HS-27A (cell line): ENCODE data around the gene S100Z.
"Not testable (repeated sequence)": the region's sequence is repeated elsewhere in the genome, so short reads cannot be mapped to it uniquely, and the experiment has no call there.

Experiments used
- DNase-seq: peaks from one replicate; pipeline ENCODE4 v3.0.0-alpha.2; 2012; ENCODE audit warnings: low read depth, missing footprints

S100Z gene

DNA sequence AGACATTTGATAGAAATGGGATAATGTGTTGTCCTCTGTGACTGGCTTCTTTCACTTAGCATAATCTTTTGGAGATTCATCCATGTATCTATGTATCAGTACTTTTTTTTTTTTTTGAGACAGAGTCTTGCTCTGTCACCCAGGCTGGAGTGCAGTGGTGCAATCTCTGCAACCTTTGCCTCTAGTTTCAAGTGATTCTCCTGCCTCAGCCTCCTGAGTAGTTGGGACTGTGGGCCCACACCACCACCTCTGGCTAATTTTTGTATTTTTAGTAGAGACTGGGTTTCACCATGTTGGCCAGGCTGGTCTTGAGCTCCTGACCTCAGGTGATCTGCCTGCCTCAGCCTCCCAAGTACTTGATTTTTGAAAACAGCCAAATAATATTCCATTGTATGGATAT lies 23.4 kb upstream of the S100Z start:
- DNase-seq = not testable (repeated sequence)

DNA sequence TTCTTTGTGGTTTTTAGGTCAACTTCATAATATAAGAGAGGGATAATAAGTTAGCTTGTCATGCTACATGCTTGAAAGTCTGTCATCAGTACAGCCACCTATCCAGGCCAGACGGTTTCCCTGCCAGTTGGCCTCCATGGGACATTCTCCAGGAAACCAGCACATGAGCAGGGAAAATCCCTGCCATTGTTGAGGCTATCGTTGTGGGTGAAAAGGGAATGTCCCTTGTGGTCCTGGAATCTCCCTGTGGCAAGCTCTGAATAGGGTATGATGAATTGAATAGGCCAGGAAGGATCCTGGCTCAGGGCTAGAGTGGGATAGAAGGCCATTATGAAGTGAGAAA lies 18.7 kb upstream of the S100Z start:
- DNase-seq = peak; percentile 62

DNA sequence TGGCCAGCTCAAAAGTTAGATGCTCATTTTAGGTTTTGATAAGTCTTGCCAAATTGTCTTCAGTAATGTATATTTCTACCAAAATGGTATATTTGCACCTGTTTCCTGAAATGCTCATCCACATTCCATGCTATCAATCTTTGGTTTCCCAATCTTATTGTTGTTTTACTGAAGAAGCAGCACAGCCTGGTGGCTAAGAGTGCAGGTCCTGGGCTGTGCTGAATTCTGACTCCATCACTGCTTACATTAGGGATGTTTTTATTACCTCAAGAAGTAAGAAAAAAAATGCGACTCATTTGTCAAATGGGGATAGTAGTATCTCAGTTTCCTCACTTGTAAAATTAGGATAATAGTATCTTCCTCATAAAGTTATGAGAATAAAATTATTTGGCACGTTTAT lies 13.6 kb upstream of the S100Z start:
- DNase-seq = no peak

DNA sequence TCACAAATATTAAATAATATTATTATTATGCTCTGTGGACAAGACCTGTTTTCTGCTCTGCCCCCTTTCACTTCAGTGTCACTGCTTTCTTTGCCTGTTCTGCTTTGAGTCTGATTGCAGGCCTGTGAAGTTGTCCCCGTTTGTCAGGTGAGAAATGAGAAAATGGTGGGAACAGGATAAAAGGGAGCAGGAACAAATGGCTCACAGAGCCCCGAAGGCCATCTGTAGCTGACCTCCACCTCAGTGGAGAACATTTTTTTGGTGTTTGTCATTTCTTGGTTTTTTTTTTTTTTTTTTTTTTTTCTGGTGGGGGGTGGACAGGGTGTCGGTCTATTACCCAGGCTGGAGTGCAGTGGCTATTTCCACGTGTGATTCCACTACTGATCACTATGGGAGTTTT lies 13.2 kb upstream of the S100Z start:
- no peak for DNase-seq

DNA sequence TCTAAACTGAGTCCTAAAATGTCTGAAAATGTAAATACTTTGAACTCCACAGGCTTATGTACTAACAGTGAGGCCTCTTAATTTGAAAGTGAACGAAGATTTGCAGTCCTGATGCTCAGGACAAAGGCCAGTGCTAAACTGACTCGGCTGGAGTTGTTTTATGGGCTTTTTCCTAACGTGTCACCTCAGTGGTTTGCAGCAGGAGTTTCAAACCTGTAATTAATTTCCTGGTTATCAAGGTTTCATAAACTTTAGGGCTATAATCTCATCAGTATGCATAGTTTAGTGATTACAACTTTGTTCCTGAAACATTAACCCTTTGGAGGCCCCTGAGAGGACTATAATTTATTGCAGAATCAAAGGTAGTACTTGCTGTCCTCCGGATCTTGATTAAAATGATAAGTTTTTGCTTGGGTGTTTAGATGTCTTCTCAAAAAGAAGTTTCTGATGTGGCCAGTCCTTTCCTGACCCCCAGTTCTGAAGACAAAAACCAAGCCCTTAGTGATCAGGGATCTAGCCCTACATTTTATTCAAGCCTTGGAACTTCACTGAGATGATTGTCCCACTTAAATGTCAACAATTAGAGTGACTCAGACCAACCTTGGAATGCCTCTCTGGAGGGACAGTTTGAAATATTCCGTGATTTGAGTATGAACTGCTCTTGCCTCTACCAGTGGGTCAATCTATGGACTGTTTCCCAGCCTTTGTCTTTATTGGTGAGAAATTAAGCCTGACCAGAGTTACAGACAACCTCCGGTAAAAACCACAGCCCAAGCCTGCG lies 11.1 kb upstream of the S100Z start:
- no peak for DNase-seq

DNA sequence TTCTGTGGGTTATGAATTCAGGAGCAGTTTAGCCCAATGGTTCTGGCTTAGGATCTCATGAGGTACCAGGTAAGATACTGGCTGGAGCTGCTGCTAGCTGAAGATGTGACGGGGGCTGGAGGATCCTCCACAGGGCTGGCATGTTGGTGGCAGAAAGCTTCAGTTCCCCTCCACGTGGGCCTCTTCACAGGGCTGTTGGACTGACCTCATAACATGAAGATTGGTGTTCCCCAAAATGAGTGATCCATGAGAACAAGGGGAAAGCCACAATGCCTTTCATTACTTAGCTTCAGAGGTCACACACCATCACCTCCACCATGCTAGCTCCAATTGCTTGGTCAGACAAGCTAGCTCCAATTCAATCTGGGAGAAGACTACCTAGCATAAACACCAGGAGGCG lies 8.5 kb upstream of the S100Z start:
- DNase-seq = no peak

DNA sequence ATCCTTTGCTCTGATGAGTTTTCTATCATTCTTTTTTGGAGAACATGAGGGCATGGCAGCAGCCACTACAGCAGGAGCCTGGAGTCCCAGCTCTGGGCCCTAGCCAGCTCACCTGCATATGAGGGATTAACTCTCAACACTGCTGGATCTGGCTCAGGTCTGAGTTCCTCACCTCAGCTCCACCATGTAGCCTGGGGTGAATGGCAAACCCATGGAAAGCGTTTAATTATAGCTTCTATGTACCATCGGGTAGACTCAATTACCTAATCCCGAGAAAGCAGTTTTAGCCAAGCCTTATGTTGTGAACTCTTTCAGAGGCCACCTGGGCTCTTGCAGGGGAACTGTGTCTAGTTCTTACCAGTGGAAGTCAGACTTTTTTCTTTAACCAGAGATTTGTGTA lies 3.9 kb upstream of the S100Z start:
- no peak for DNase-seq

DNA sequence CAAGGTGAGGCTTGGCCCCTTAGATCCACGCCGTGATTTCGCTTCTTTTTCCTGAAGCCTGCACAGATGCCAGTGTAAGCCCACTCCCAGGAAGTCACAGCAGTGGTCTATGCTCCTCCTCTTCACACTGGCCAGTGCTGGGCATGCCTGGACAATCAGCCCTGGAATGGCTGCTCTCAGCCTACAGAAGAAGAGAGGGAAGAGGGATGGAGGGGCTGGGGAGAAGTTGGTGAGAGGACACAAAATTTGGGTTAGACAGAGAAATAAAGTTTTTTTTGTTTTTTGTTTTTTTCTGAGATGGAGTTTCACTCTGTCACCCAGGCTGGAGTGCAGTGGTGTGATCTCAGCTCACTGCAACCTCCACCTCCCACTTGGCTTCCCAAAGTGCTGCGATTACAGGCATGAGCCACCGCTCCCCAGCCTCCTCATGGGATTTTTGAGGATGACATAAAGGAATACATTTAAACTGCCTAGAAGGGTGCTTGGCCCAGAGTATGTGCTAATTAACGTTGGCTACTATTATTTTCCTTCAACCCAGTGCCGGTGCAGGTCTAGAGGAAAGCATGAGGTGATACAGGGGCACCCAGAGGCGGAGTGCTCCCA lies 830 bp downstream of the S100Z start:
- no peak for DNase-seq

DNA sequence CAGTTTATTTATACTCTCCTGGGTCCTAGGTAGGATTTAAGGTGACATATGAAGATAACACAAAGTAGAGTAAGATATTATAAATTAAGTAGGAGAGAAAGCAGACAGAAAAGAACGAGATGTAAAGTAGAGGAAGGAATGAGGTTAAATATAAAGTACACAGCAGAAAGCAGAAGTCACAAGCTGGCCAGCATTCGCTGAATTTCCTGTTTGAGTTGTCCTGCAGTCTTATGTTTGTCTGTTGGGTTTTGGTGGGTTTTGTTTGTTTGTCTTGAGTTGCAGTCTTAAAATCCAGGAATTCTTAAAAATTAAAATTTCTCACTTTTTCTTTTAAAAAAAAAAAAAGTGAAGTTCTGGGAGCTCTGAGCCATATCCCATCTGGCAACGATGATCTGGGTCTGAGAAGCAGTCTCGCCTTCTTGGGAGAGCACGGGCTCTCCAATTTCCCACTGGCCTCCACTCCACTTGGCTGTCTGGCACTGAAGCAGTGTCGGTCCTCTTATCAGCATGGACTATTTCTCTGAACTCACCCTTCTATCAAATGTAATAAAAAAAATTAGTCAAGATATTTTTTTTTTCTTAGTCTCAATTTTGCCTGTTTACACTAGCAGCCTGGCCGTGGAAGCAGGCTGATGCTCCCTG lies 2.0 kb downstream of the S100Z start:
- no peak for DNase-seq

DNA sequence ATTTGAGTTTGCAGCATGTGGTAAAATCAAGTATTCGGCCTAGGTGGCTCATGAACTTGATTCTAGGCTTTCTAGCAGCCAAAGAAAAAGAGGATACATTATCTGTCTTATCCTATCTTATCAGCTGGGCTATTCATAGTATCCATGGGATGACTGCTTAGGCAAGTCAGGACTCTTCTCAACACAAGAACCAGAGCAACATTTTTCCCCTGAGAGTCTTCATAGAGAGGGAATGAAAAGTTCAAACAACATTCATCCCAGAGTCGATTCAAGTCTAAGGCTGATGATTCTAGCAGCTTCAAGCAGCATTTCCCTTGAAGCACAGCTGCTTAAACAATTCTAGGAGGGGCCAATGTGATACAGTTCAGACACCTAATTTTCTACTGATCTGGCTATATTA lies 3.0 kb downstream of the S100Z start:
- DNase-seq = no peak

DNA sequence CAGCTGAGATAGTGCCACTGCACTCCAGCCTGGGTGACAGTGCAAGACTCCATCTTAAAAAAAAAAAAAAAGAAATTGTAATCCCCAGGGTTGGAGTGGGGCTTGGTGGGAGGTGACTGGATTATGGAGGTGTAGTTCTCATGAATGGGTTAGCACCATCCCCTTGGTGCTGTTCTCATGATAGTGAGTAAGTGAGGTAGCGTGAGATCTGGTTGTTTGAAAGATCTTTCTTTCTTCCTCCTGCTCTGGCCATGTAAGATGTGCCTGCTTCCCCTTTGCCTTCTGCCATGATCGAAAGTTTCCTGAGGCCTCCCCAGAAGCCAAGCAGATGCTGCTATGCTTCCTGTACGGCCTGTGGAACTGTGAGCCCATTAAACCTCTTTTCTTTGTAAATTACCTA lies 3.9 kb downstream of the S100Z start:
- not testable (repeated sequence) for DNase-seq

DNA sequence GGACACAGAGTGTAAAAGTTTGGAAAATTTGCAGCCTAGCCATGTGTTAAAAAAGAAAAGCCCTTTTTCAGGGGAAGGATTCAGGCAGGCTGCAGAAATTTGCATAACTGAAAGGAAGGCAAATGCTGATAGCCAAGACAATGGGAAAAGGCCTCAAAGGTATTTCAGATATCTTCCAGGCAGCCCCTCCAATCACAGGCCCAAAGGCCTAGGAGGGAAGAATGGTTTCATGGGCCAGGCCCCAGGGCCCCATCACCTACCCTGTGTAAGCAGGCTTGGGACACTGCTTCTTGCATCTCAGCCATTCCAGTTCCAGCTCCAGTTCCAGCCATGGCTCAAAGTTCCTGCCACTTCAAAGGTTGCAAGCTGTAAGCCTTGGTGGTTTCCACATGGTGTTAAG lies 4.8 kb downstream of the S100Z start:
- DNase-seq = no peak

DNA sequence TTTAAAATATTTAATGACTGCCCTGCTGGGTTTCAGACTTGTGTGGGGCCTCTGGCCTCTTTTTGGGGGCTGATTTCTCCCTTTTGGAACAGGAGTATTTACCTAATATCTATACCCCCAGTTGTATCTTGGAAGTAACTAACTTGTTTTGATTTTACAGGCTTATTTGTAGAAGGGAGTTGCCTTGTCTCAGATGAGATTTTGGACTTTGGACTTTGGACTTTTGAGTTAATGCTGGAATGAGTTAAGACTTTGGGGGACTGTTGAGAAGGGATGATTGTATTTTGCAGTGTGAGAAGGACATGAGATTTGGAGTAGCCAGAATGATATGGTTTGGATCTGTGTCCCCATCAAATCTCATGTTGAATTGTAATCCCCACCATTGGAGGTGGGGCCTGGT lies 5.7 kb downstream of the S100Z start:
- not testable (repeated sequence) for DNase-seq

DNA sequence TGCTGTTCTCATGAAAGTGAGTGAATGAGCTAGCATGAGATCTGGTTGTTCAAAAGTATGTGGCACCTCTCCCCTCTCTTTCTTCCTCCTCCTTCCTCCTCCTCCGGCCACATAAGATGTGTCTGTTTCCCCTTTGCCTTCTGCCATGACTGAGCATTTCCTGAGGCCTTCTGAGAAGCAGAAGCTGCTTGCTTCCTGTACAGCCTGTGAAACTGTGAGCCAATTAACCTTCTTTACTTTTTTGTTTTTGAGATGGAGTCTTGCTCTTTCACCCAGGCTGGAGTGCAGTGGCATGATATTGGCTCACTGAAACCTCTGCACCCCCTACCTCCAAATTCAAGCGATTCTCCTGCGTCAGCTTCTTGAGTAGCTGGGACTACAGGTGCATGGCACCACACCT lies 6.1 kb downstream of the S100Z start:
- no peak for DNase-seq

DNA sequence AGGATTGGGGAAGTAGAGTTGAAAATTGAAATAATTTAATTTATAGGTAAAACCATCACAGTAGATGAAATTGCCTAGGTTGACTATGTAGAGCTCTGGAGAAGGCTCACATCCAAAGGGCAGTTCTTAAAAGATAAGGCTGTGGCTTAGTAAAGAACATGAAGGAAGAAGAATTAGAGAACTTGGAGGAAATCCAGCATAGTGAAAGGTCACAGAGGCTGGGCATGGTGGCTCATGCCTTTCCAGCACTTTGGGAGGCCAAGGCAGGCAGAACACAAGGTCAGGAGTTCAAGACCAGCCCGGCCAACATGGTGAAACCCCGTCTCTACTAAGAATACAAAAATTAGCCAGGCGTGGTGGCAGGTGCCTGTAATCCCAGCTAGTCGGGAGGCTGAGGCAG lies 7.0 kb downstream of the S100Z start:
- not testable (repeated sequence) for DNase-seq

DNA sequence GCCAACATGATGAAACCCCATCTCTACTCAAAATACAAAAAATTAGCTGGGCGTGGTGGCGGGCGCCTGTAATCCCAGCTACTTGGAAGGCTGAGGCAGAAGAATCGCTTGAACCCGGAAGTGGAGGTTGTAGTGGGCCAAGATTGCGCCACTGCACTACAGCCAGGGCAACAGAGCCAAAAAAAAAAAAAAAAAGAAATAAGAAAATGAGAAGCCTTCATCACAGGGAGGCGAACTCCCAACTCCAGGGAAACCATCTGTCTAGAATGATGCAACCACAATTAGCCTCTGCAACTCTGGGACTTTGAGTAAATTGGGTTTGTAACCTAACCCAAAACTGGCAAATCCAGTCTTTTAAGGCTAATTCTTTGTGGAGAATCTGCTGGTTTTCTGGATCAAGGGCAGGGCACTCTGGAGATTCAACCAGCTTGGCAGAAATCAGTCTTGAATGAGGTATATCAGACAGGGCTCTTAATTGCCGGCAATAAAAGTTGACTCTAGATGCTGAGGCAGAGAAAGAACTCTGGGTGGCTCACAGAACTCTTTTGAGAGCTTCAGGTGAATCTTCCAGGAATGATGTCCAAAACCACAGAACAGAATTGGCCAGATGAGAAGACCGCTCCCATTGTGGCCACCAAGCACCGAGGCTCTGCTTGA lies 9.9 kb downstream of the S100Z start:
- DNase-seq = no peak

DNA sequence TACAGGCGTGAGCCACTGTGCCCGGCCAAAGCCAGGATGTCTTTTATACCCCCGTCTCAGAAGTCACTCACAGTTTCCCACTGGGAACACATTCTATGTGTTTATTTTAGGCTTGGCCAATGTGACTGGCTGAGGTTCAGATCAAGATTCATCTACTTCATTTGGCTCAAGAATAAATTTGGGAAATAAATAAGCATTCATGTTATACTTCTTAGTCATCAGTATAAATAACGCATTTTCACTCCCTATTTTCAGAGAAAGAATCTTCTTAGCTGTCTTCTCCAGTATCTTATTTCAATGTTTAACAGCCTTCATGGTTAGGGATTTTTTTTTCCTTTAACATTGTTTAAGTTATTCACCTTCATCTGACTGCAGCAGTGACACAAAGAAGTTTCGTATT lies 11.8 kb downstream of the S100Z start:
- DNase-seq = no peak

DNA sequence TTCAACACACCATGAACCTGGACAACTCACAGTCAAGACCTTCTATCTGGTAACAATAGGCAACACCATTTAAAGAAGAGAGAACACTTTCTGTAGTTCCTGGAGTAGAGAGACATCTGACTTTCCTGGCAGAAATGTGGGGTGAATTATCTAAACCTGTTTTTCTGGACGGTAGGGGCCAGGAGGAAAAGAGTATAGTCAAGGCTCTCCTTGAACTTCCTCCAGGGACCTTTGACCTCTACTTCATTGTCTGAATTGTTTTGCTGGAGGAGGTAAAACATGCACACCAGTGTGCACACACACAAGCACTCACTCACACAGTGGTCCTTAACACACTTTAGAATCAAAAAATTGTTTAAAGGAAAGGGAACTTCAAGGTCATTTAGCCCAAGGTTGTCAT lies 13.2 kb downstream of the S100Z start:
- DNase-seq = no peak

DNA sequence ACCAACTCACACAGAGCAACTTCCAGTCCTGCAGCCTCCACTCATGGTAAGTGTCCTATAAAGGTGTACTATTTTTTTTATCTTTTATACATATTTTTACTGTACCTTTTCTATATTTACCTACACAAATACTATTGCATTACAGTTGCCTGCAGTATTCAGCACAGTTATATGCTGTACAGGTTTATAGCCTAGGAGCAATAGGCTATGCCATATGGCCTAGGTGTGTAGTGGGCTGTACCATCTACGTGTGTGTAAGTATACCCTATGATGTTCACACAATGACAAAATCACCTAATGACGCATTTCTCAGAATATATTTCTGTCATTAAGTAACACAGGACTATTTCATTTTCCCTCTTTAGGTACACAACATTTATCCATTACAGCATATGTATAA lies 16.7 kb downstream of the S100Z start:
- DNase-seq = no peak

DNA sequence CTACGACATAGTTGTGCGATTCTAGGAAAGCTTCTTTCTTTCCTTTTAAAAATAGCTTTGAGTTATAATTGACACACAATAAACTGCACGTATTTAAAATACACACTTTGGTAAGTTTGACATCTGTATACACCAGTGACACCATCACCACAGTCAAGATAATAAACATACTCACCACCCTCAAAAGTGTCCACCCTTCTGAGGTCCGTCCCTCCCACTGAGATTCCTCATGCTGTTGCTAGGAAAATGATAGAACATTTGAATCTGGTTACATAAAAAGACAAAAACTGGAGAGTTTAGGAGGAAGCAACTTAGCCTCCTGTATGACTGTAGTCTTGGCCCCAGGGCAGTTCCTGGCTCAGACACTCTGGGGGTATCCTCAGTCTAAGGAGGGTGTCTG lies 17.2 kb downstream of the S100Z start:
- DNase-seq = no peak

DNA sequence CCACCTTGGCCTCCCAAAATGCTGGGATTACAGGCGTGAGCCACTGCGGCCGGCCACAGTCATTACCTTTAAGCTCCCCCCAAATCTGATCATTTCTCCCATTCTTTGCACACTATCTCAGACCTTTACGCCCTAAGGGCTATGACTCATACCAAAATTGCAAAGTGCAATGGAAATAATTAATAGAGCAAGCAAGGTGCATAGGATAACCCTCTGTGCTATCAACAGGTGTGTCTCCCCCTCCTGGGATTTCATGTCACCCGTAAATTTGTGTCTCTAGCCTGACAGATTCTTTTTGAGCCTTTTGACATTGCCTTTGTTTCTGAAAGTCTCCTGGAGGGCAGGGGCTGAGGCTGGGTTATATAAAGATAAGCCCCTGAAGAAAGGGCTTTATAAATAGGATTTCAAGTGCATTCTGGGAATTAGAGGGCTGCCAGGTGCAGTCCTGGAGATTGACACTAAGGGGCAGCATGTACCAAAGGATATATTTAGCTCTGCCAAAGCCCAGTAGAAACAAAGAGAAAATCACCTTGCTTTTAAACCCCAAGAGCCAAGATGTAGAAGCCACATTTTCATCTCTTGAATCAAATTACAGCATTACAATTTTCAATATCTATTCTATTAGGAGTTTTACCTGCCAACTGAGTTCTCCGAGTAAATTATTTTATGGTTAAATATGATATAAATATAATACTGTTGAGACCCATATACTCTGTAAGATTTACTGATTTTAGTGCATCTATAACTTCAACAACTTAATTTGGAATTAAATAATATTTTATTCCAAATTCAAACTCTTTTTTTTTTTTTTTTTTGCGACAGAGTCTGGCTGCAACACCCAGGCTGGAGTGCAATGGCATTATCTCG lies 18.2 kb downstream of the S100Z start:
- DNase-seq = no peak

DNA sequence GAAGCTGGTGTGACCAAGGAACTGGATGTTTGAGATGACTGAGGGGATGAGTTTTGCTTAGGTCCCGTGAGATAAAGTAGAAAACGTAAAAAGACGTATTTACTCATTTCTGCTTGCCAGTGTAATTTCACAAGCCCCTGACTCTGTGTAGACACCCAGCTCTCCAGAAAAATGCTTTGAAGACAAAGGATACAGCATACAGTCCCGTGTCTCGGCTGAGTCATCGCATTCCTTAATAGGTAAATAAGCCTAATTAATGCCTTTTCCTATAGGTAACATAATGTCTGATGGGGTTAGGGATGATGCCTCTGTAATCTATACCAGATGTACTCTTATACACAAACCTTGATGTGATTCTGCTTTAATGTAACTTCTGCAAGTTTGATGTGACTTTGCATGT lies 20.2 kb downstream of the S100Z start:
- DNase-seq = no peak
